ENCODE data around the gene SORCS3. TPM values are rescaled to one million over a fixed set of nuclear protein-coding genes. Genes with fewer than 3 reads are reported as not detected.

SORCS3 gene
- total RNA-seq, 6 experiments from 2014 or later, result not detected

DNA sequence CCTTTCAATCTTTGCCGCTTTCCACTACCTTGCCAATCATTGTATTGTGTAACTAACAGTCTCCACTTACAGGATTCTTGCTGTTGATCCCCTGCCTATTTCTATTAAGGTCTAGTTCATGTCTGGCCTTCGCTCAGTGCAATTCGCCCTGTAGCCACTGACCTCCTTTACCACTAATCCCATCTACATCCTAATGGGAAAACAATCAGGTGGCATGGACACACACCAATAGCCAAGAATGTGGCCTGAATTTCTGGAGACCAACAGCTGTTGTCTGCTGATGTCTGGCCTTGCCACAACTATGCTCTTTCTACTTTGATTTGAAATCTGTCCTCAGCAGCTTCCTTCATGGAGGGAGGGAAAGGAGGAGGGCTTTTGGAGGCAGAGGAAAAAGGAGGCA lies 546.2 kb downstream of the SORCS3 start:
- Histone ChIP-seq H3K4me3 (no peak overlapping the region), H3K27me3 (no peaks in the 10 kb centered on the region), H3K27ac (no peak overlapping the region), H3K36me3 (no peaks in the 10 kb centered on the region), H3K4me1 (no peaks in the 10 kb centered on the region), H3K9me3 (no peaks in the 10 kb centered on the region)
- TF ChIP-seq CTCF (IDR thresholded peaks at IDR 0.05) (no peak), POLR2A (IDR thresholded peaks at IDR 0.05) (no peak)
- DNase-seq (no peak), ATAC-seq (no peak)
- 72% methylated on average over 3 of the region's 3 CpGs for WGBS (ENCODE audit: insufficient coverage, low coverage, low lambda C conversion rate, missing lambda C conversion rate)
- intact Hi-C loops (cut with DNase I), result no loop called here

GRCh38 chr10:105188737-105189462 lies 547.8 kb downstream of the SORCS3 start:
- ATAC-seq (no peak), DNase-seq (no peak)
- 51% methylated on average over 4 of the region's 6 CpGs for WGBS (ENCODE audit: insufficient coverage, low coverage, low lambda C conversion rate, missing lambda C conversion rate)
- intact Hi-C loops (cut with DNase I), result no loop called here
- Histone ChIP-seq H3K9me3 (no peaks in the 10 kb centered on the region), H3K36me3 (no peaks in the 10 kb centered on the region), H3K4me3 (no peak overlapping the region), H3K4me1 (no peaks in the 10 kb centered on the region), H3K27ac (no peak overlapping the region), H3K27me3 (no peaks in the 10 kb centered on the region)
- TF ChIP-seq CTCF (IDR thresholded peaks at IDR 0.05) (no peak), POLR2A (IDR thresholded peaks at IDR 0.05) (no peak)

DNA sequence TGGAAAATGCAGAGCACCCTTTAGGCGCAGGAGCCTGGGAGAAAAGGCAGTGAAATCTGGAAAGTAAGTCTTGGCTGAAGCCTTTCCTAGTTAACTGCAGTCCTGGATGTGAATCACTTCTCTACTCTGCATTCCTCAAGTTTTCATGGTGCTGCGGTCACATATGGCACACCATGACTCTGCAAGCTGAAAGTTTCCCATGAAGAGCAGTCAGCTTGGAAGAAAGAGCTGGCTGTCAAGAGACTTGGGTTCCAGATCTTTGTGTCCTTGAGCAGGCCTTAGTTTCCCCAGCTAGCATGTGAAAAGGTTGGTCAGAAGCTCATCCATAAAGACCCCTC lies 548.3 kb downstream of the SORCS3 start:
- DNase-seq (no peak), ATAC-seq (no peak)
- 17% methylated on average over 1 of the region's 2 CpGs for WGBS (ENCODE audit: insufficient coverage, low coverage, low lambda C conversion rate, missing lambda C conversion rate)
- no peaks in the 10 kb centered on the region for H3K4me1 ChIP-seq
- TF ChIP-seq POLR2A (IDR thresholded peaks at IDR 0.05), result no peak
- TF ChIP-seq CTCF (IDR thresholded peaks at IDR 0.05), result no peak
- H3K36me3 ChIP-seq, result no peaks in the 10 kb centered on the region
- no peaks in the 10 kb centered on the region for H3K27me3 ChIP-seq
- H3K9me3 ChIP-seq, result no peaks in the 10 kb centered on the region
- H3K4me3 ChIP-seq, result no peak overlapping the region
- intact Hi-C loops (cut with DNase I), result no loop called here
- no peak overlapping the region for H3K27ac ChIP-seq

GRCh38 chr10:105192146-105192545 lies 551.1 kb downstream of the SORCS3 start:
- ATAC-seq (no peak), DNase-seq (no peak)
- Histone ChIP-seq H3K4me3 (no peak overlapping the region), H3K4me1 (no peaks in the 10 kb centered on the region), H3K27ac (no peak overlapping the region), H3K9me3 (no peaks in the 10 kb centered on the region), H3K27me3 (no peaks in the 10 kb centered on the region), H3K36me3 (no peaks in the 10 kb centered on the region)
- intact Hi-C loops (cut with DNase I), result no loop called here
- 58% methylated on average over 4 of the region's 4 CpGs for WGBS (ENCODE audit: insufficient coverage, low coverage, low lambda C conversion rate, missing lambda C conversion rate)
- TF ChIP-seq POLR2A (IDR thresholded peaks at IDR 0.05), result no peak
- no peak for TF ChIP-seq CTCF (IDR thresholded peaks at IDR 0.05)

DNA sequence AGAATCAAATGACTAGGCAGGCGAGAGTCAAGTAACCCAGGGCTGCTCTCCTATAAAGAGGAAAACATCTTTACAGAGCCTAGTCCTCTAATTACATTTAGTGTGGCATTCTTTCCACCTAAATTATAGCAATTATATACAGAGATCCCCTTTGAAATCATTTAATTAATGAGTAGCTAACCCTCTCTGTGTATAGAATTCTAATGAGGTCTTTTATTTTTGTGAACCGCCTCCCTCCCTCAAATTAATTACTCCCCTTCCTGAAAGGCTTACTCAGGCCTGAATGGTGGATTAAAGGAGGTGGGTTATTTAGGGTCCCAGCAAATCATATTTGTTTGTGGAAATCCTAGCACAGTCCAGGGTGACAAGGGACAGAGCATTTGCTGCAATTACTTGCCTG lies 551.8 kb downstream of the SORCS3 start:
- no peak for DNase-seq
- Histone ChIP-seq H3K36me3 (no peaks in the 10 kb centered on the region), H3K4me3 (no peak overlapping the region), H3K4me1 (no peaks in the 10 kb centered on the region), H3K27ac (no peak overlapping the region), H3K27me3 (no peaks in the 10 kb centered on the region), H3K9me3 (no peaks in the 10 kb centered on the region)
- no peak for ATAC-seq
- TF ChIP-seq POLR2A (IDR thresholded peaks at IDR 0.05) (no peak), CTCF (IDR thresholded peaks at IDR 0.05) (no peak)
- 56% methylated on average over 2 of the region's 2 CpGs for WGBS (ENCODE audit: insufficient coverage, low coverage, low lambda C conversion rate, missing lambda C conversion rate)
- intact Hi-C loops (cut with DNase I), result no loop called here

Data from right lobe of liver (tissue), 6 donors.